ENCODE data around the gene ZMAT1. TPM values are rescaled to one million over a fixed set of nuclear protein-coding genes. Genes with fewer than 3 reads are reported as not detected.

ZMAT1 gene
- polyA plus RNA-seq (2011; rRNA removed) (0.46 and 0.59 TPM in 2 replicates), polyA plus RNA-seq (2017; fragmentation: RNase III; extraction: RNeasy Plus Mini Kit Qiagen cat#74134 plus additional on column Dnase treatment) (0.03 to 0.08 TPM (median 0.05 TPM) in 3 replicates), polyA minus RNA-seq (2011; rRNA and poly(A)+ RNA removed) (0.08 and 0.19 TPM in 2 replicates)
- polyA plus RNA-seq (2012; cell fraction: cytosol; rRNA removed): 0.01 TPM in 1 of 2 replicates, not detected in the other
- polyA plus RNA-seq (2012; cell fraction: nucleus; rRNA removed): 0.04 and 0.05 TPM in 2 replicates

- peak; percentile 92 to 95 for ATAC-seq
- H3K9me3 ChIP-seq: peaks cover 8% of the 10 kb centered on the region
- no peak for FAIRE-seq
- H3K27ac ChIP-seq: peak within 1 kb of the TSS; percentile 78 to 91
- DNase-seq (ENCODE audit: low read depth in 1 of 2, low spot score in 1 of 2): peak; percentile 53 to 93
- ChIA-PET CTCF (no interaction called here), POLR2A (interaction anchor here (0.6 to 2.0 kb wide), 10 partner anchors 9 to 541 kb away, joined by 3 to 9 read pairs (median 4); partner anchors contain the start of gene RPL36A)
- TF ChIP-seq PHF8 (IDR thresholded peaks at IDR 0.05; ENCODE audit: borderline replicate concordance, low read depth) (peak; percentile 99), JUN (IDR thresholded peaks at IDR 0.05) (peak in 1 of 2 experiments; percentile 50; a peak in 2 of 5 replicates), BCL3 (IDR thresholded peaks at IDR 0.05) (peak; percentile 56; the same call in 1 of the 3 replicates), RAD21 (conservative IDR thresholded peaks at IDR 0.05 in 1 of 2, IDR thresholded peaks at IDR 0.05 in 1 of 2) (no peak), POLR2A (IDR thresholded peaks at IDR 0.05; ENCODE audit: low read length) (peak; percentile 88), CEBPB (IDR thresholded peaks at IDR 0.05) (peak; percentile 27 to 72; a peak in 3 of 4 replicates)
- TF ChIP-seq, protein P1, sequence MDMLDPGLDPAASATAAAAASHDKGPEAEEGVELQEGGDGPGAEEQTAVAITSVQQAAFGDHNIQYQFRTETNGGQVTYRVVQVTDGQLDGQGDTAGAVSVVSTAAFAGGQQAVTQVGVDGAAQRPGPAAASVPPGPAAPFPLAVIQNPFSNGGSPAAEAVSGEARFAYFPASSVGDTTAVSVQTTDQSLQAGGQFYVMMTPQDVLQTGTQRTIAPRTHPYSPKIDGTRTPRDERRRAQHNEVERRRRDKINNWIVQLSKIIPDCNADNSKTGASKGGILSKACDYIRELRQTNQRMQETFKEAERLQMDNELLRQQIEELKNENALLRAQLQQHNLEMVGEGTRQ (IDR thresholded peaks at IDR 0.05): no peak
- under 1% methylated on average over 21 of the region's 74 CpGs for WGBS (ENCODE audit: missing lambda C conversion rate)
- peak within 1 kb of the TSS; percentile 74 for H3K4me2 ChIP-seq
- H3K4me1 ChIP-seq: no peaks in the 10 kb centered on the region
- H3K4me3 ChIP-seq: peak within 1 kb of the TSS; percentile 78
Observed at GRCh38 chrX:101931488-101932248, at the start of gene ZMAT1. TSS of gene ZMAT1 (minus strand) at chrX:101932027. CDS start at chrX:101932008, 19 bp downstream.

GRCh38 chrX:101977106-101977505 is 45.3 kb upstream of the ZMAT1 start:
- no peak overlapping the region for H3K4me3 ChIP-seq
- DNase-seq (ENCODE audit: low read depth in 1 of 2, low spot score in 1 of 2): no peak
- FAIRE-seq: no peak
- H3K4me1 ChIP-seq: no peaks in the 10 kb centered on the region
- ChIA-PET POLR2A (no interaction called here), CTCF (no interaction called here)
- no peak overlapping the region for H3K27ac ChIP-seq
- H3K9me3 ChIP-seq: no peaks in the 10 kb centered on the region
- no peak overlapping the region for H3K4me2 ChIP-seq
- ATAC-seq: no peak
- TF ChIP-seq HOXB5 (CRISPR knock-in tag; IDR thresholded peaks at IDR 0.05) (no peak), TP53 (CRISPR knock-in tag; IDR thresholded peaks at IDR 0.05) (no peak), MYC (IDR thresholded peaks at IDR 0.05; ENCODE audit: borderline replicate concordance, low read length) (no peak), CHD2 (IDR thresholded peaks at IDR 0.05; ENCODE audit: low read length, partially characterized antibody) (no peak), SREBF2 (IDR thresholded peaks at IDR 0.05) (no peak), CBX2 (IDR thresholded peaks at IDR 0.05; ENCODE audit: borderline replicate concordance, low read depth) (no peak), HOXB13 (CRISPR knock-in tag; IDR thresholded peaks at IDR 0.05; ENCODE audit: low read depth) (no peak), KDM1A (IDR thresholded peaks at IDR 0.05; ENCODE audit: low read depth) (no peak), POLR2A (IDR thresholded peaks at IDR 0.05; ENCODE audit: low read length) (no peak), HOXA7 (CRISPR knock-in tag; IDR thresholded peaks at IDR 0.05) (no peak), ZSCAN20 (CRISPR knock-in tag; IDR thresholded peaks at IDR 0.05) (no peak), CHD4 (IDR thresholded peaks at IDR 0.05; ENCODE audit: borderline replicate concordance) (no peak), PHF8 (IDR thresholded peaks at IDR 0.05; ENCODE audit: borderline replicate concordance, low read depth) (no peak), CBX8 (IDR thresholded peaks at IDR 0.05) (no peak), CEBPB (IDR thresholded peaks at IDR 0.05) (no peak)
- TF ChIP-seq, protein P1 (IDR thresholded peaks at IDR 0.05): no peak

DNA sequence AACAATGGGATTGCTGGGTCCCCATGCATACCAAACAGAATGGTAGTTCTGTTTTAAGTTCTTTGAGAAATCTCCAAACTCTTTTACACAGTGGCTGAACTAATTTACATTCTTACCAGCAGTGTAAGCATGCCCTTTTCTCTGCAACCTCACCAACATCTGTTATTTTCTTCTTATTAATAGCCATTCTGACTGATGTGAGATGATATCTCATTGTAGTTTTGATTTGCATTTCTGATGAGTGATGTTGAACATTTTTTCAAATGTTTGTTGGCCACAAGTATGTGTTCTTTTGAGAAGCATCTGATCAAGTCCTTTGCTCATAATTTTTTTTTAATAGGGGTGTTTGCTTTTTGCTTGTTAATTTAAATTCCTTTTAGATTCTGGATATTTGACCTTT is 41.2 kb upstream of the ZMAT1 start:
- no peak overlapping the region for H3K4me3 ChIP-seq
- H3K9me3 ChIP-seq: no peaks in the 10 kb centered on the region
- no peaks in the 10 kb centered on the region for H3K4me1 ChIP-seq
- FAIRE-seq (no peak), ATAC-seq (no peak), DNase-seq (ENCODE audit: low read depth in 1 of 2, low spot score in 1 of 2) (no peak)
- no peak overlapping the region for H3K4me2 ChIP-seq
- POLR2A ChIA-PET: no interaction called here
- no peak overlapping the region for H3K27ac ChIP-seq
- CTCF ChIA-PET: no interaction called here
- TF ChIP-seq CHD4 (IDR thresholded peaks at IDR 0.05; ENCODE audit: borderline replicate concordance) (no peak), POLR2AphosphoS2 (conservative IDR thresholded peaks at IDR 0.05; ENCODE audit: low read length) (no peak), NR3C1 (IDR thresholded peaks at IDR 0.05) (no peak), HOXB13 (CRISPR knock-in tag; IDR thresholded peaks at IDR 0.05; ENCODE audit: low read depth) (no peak), CHD2 (IDR thresholded peaks at IDR 0.05; ENCODE audit: low read length, partially characterized antibody) (no peak), MAZ (IDR thresholded peaks at IDR 0.05; ENCODE audit: borderline replicate concordance, low read depth, low read length) (no peak), TFCP2L1 (CRISPR knock-in tag; IDR thresholded peaks at IDR 0.05) (no peak), ZC3H11A (IDR thresholded peaks at IDR 0.05) (no peak), HEYL (CRISPR knock-in tag; IDR thresholded peaks at IDR 0.05) (no peak), MAFK (IDR thresholded peaks at IDR 0.05; ENCODE audit: partially characterized antibody) (no peak), ZFP36 (IDR thresholded peaks at IDR 0.05; ENCODE audit: borderline replicate concordance, partially characterized antibody) (no peak), JUN (IDR thresholded peaks at IDR 0.05) (no peak), RAD21 (conservative IDR thresholded peaks at IDR 0.05 in 1 of 2, IDR thresholded peaks at IDR 0.05 in 1 of 2) (no peak), HOXA7 (CRISPR knock-in tag; IDR thresholded peaks at IDR 0.05) (no peak), MYC (IDR thresholded peaks at IDR 0.05; ENCODE audit: borderline replicate concordance, low read length) (no peak)
- TF ChIP-seq, protein P2, sequence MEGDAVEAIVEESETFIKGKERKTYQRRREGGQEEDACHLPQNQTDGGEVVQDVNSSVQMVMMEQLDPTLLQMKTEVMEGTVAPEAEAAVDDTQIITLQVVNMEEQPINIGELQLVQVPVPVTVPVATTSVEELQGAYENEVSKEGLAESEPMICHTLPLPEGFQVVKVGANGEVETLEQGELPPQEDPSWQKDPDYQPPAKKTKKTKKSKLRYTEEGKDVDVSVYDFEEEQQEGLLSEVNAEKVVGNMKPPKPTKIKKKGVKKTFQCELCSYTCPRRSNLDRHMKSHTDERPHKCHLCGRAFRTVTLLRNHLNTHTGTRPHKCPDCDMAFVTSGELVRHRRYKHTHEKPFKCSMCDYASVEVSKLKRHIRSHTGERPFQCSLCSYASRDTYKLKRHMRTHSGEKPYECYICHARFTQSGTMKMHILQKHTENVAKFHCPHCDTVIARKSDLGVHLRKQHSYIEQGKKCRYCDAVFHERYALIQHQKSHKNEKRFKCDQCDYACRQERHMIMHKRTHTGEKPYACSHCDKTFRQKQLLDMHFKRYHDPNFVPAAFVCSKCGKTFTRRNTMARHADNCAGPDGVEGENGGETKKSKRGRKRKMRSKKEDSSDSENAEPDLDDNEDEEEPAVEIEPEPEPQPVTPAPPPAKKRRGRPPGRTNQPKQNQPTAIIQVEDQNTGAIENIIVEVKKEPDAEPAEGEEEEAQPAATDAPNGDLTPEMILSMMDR (IDR thresholded peaks at IDR 0.05): no peak

All from A549 (cell line).